DOHH2 (cell line): Measurements from ENCODE around the gene DCLK1.

ENCODE experiments used
- H3F3A ChIP-seq: fragments of 200-600 bp; sonication (generic), shearing (Covaris generic); 2 replicates; pipeline ENCODE4 v1.6.0; 2016; ENCODE audit warnings: antibody characterized with exemption, mild to moderate bottlenecking; ENCODE audit not compliant: control insufficient read depth, insufficient read depth
- H3K27ac ChIP-seq: fragments of 200-600 bp; sonication (generic); 2 replicates; pipeline ENCODE4 v1.5.1; 2014; ENCODE audit warnings: low read depth, mild to moderate bottlenecking, low read length, moderate library complexity
- H3K27me3 ChIP-seq: fragments of 200-600 bp; sonication (generic); 2 replicates; pipeline ENCODE4 v1.6.1; 2014; ENCODE audit warnings: mild to moderate bottlenecking, low read length, mixed read lengths; ENCODE audit not compliant: control insufficient read depth
- H3K36me3 ChIP-seq: fragments of 200-600 bp; sonication (generic); 2 replicates; pipeline ENCODE4 v1.6.1; 2014; ENCODE audit warnings: mild to moderate bottlenecking, low read length, moderate library complexity, mixed read lengths; ENCODE audit not compliant: control insufficient read depth
- H3K4me1 ChIP-seq: fragments of 200-600 bp; sonication (generic); 2 replicates; pipeline ENCODE4 v1.6.1; 2014; ENCODE audit warnings: mild to moderate bottlenecking, low read length, mixed read lengths; ENCODE audit not compliant: control insufficient read depth
- H3K4me2 ChIP-seq: fragments of 200-600 bp; sonication (generic); 2 replicates; pipeline ENCODE4 v1.6.0; 2014; ENCODE audit warnings: mild to moderate bottlenecking, low read length, moderate library complexity
- H3K4me3 ChIP-seq: fragments of 200-600 bp; sonication (generic); 2 replicates; pipeline ENCODE4 v1.5.1; 2014; ENCODE audit warnings: mild to moderate bottlenecking, low read length, mixed read lengths
- H3K79me2 ChIP-seq: fragments of 200-600 bp; sonication (generic); 2 replicates; pipeline ENCODE4 v1.6.1; 2014; ENCODE audit warnings: mild to moderate bottlenecking, low read length, mixed read lengths; ENCODE audit not compliant: control insufficient read depth
- H3K9me2 ChIP-seq: fragments of 200-600 bp; sonication (generic); replicated peaks from 2 replicates; pipeline ENCODE4 v1.6.1; 2014; ENCODE audit warnings: mild to moderate bottlenecking, low read length, mixed read lengths; ENCODE audit not compliant: control insufficient read depth
- H3K9me3 ChIP-seq: fragments of 200-600 bp; sonication (generic); 2 replicates; pipeline ENCODE4 v1.6.1; 2014; ENCODE audit warnings: antibody characterized with exemption, low read length, mixed read lengths; ENCODE audit not compliant: control insufficient read depth, insufficient read depth
- H4K20me1 ChIP-seq: fragments of 200-600 bp; sonication (generic); 2 replicates; pipeline ENCODE4 v1.6.0; 2014; ENCODE audit warnings: low read depth, mild to moderate bottlenecking, antibody characterized with exemption, low read length, moderate library complexity; ENCODE audit not compliant: control insufficient read depth, insufficient read depth
- EZH2phosphoT487 ChIP-seq: fragments of 200-600 bp; sonication (generic); IDR thresholded peaks from 2 replicates; pipeline ENCODE4 v1.6.1; 2017; ENCODE audit warnings: borderline replicate concordance, mild to moderate bottlenecking, antibody characterized with exemption, low read length, moderate library complexity, mixed read lengths
- TF ChIP-seq, protein P1 (sequence below): fragments of 200-600 bp; sonication (generic); IDR thresholded peaks from one replicate; pipeline ENCODE4 v1.5.1; 2014; ENCODE audit warnings: antibody characterized with exemption, mild to moderate bottlenecking, low read depth, low read length; ENCODE audit not compliant: poor library complexity, severe bottlenecking

DCLK1 gene

DNA sequence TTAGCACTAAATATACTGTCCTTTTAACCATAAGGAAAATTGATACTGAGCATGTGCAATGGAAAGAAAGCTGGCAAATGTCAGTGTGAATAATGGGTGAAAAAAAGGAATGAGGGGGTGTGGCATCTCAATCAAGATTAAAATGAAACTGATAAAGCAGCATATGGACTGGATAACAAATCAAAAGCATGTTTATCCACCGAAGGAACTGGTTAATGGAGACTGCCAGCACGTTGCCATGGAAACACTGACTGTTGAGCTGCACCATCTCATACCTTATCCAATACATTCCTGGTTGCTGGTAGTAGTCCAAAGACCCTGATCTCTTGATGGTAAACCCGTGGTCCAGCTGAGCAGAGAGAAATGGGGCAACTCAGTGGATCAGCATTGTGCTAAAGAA, 343.2 kb downstream of the DCLK1 start:
- no peak overlapping the region for H3K4me2 ChIP-seq
- TF ChIP-seq, protein P1, sequence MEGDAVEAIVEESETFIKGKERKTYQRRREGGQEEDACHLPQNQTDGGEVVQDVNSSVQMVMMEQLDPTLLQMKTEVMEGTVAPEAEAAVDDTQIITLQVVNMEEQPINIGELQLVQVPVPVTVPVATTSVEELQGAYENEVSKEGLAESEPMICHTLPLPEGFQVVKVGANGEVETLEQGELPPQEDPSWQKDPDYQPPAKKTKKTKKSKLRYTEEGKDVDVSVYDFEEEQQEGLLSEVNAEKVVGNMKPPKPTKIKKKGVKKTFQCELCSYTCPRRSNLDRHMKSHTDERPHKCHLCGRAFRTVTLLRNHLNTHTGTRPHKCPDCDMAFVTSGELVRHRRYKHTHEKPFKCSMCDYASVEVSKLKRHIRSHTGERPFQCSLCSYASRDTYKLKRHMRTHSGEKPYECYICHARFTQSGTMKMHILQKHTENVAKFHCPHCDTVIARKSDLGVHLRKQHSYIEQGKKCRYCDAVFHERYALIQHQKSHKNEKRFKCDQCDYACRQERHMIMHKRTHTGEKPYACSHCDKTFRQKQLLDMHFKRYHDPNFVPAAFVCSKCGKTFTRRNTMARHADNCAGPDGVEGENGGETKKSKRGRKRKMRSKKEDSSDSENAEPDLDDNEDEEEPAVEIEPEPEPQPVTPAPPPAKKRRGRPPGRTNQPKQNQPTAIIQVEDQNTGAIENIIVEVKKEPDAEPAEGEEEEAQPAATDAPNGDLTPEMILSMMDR: no peak
- TF ChIP-seq EZH2phosphoT487: no peak

GRCh38 chr13:35785576-35786303, 345.4 kb downstream of the DCLK1 start:
- H3K27me3 ChIP-seq: no peaks in the 10 kb centered on the region
- H3K36me3 ChIP-seq: no peaks in the 10 kb centered on the region
- H3F3A ChIP-seq: no peaks in the 10 kb centered on the region
- H3K9me3 ChIP-seq: no peaks in the 10 kb centered on the region
- TF ChIP-seq EZH2phosphoT487: no peak
- TF ChIP-seq, protein P1: no peak
- H3K27ac ChIP-seq: no peak overlapping the region
- H3K9me2 ChIP-seq: no peaks in the 10 kb centered on the region
- H3K79me2 ChIP-seq: no peaks in the 10 kb centered on the region
- H3K4me3 ChIP-seq: no peak overlapping the region
- H3K4me1 ChIP-seq: no peaks in the 10 kb centered on the region
- H3K4me2 ChIP-seq: no peak overlapping the region
- no peaks in the 10 kb centered on the region for H4K20me1 ChIP-seq

More for the DNA sequence above, 343.2 kb downstream of the DCLK1 start:
- Histone ChIP-seq H3K4me3 (no peak overlapping the region), H3K79me2 (no peaks in the 10 kb centered on the region), H3K27ac (no peak overlapping the region), H3K4me1 (no peaks in the 10 kb centered on the region), H3K9me3 (no peaks in the 10 kb centered on the region), H3K27me3 (no peaks in the 10 kb centered on the region), H4K20me1 (no peaks in the 10 kb centered on the region), H3F3A (no peaks in the 10 kb centered on the region), H3K9me2 (no peaks in the 10 kb centered on the region), H3K36me3 (no peaks in the 10 kb centered on the region)

DNA sequence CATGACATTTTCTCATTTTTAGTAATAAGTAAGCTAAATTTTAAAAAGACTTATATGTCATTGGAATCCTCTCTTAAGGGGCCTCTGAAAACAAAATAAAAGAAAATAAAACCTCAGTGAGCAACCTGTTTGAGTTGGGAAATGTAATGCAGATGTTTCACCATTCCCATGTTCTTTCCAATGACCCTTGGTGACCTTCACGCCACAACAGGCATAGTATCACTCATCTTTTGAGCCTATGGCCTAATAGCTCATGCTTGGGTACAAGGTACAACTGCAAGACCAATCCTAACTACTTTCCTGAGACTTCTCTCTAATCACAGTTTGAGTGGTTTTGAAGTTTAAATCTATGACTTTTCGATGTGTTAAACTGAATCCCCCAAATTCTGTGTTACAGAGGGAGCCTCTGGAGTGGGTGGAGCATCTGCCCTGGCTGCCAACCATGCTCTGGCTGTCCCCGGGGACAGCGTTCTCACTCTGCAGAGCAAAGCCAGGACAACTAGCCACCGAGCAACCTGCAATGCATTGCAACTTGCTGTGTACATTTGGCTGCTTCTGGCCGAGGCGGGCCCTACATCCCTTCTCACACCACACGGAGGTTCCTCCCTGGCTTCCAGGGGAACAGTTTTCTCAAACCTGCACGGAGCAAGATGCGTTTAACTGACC, 346.8 kb downstream of the DCLK1 start:
- Histone ChIP-seq H3K36me3 (no peaks in the 10 kb centered on the region), H3K79me2 (no peaks in the 10 kb centered on the region), H3K27ac (no peak overlapping the region), H3K9me3 (no peaks in the 10 kb centered on the region), H3K4me3 (no peak overlapping the region), H3K4me2 (no peak overlapping the region), H3K4me1 (no peaks in the 10 kb centered on the region), H3K9me2 (no peaks in the 10 kb centered on the region; the same call in 1 of the 2 replicates), H3K27me3 (no peaks in the 10 kb centered on the region), H4K20me1 (no peaks in the 10 kb centered on the region), H3F3A (no peaks in the 10 kb centered on the region)
- TF ChIP-seq EZH2phosphoT487: no peak
- TF ChIP-seq, protein P1: no peak
